ENCODE results near the gene PCID2. TPM values are rescaled to one million over a fixed set of nuclear protein-coding genes. Genes with fewer than 3 reads are reported as not detected.

The PCID2 gene
- total and polyA plus RNA-seq, 2 experiments from 2014 or later = 79.6 to 107 TPM

- TF ChIP-seq ZNF331 (CRISPR knock-in tag; IDR thresholded peaks at IDR 0.05; ENCODE audit: low read depth) = no peak
- no peak for TF ChIP-seq STAT1 (IDR thresholded peaks at IDR 0.05; ENCODE audit: unreplicated experiment)
- TF ChIP-seq ZNF114 (CRISPR knock-in tag; IDR thresholded peaks at IDR 0.05) = no peak
- no peak for TF ChIP-seq ZNF462 (CRISPR knock-in tag; IDR thresholded peaks at IDR 0.05)
- no peak for TF ChIP-seq REST (IDR thresholded peaks at IDR 0.05; ENCODE audit: unreplicated experiment)
- no peak for TF ChIP-seq NANOG (IDR thresholded peaks at IDR 0.05; ENCODE audit: borderline replicate concordance)
- TF ChIP-seq POLR2AphosphoS5 (IDR thresholded peaks at IDR 0.05; ENCODE audit: low read depth) = no peak
- TF ChIP-seq EZH2 (IDR thresholded peaks at IDR 0.05; ENCODE audit: low read depth, unreplicated experiment) = no peak
- no peak for TF ChIP-seq EZH2phosphoT487 (IDR thresholded peaks at IDR 0.05; ENCODE audit: unreplicated experiment)
- no peak for TF ChIP-seq CTCF (conservative IDR thresholded peaks at IDR 0.05; ENCODE audit: low read depth in 2 of 2)
- no peak for TF ChIP-seq CREB1 (CRISPR knock-in tag; IDR thresholded peaks at IDR 0.05; ENCODE audit: low read depth)
- TF ChIP-seq ETS1 (IDR thresholded peaks at IDR 0.05) = no peak
- TF ChIP-seq JUNB (IDR thresholded peaks at IDR 0.05; ENCODE audit: unreplicated experiment) = no peak
- Histone ChIP-seq H3K4me1 (ENCODE audit: insufficient read depth) (0 out of 2 replicates have a peak, but pooled peaks cover 1% of the 10 kb centered on the region), H4K20me1 (replicated peaks; ENCODE audit: insufficient read depth) (no peaks in the 10 kb centered on the region), H3K27ac (ENCODE audit: low read depth) (no peak overlapping the region), H3F3A (replicated peaks; ENCODE audit: low read depth) (peaks cover 3% of the 10 kb centered on the region; the same call in 1 of the 2 replicates), H3K4me3 (no peak overlapping the region), H3K27me3 (ENCODE audit: insufficient read depth) (peaks cover 6% of the 10 kb centered on the region), H2AFZ (no peak overlapping the region), H3K4me2 (no peak overlapping the region), H3K9me2 (ENCODE audit: insufficient read depth) (no peaks in the 10 kb centered on the region), H3K36me3 (ENCODE audit: insufficient read depth) (no peaks in the 10 kb centered on the region), H3K79me2 (replicated peaks; ENCODE audit: insufficient read depth) (no peaks in the 10 kb centered on the region)
- Mint-ChIP-seq H3K9me3 (no peaks in the 10 kb centered on the region), H3K4me1 (peaks cover 4% of the 10 kb centered on the region), H3K27me3 (ENCODE audit: insufficient read depth, low read depth, poor library complexity) (peaks cover 12% of the 10 kb centered on the region), H3K27ac (no peak overlapping the region), H3K4me3 (no peak overlapping the region), H3K36me3 (ENCODE audit: low read depth) (no peaks in the 10 kb centered on the region)
- DNase-seq (ENCODE audit: low spot score) = no peak
- ATAC-seq = no peak
Measured at GRCh38 chr13:113147206-113147605, 61.3 kb downstream of the PCID2 start.
